K562 (cell line): ENCODE measurements around the gene LCNL1. TPM values are rescaled to one million over a fixed set of nuclear protein-coding genes. Genes with fewer than 3 reads are reported as not detected.

Source experiments
- ATAC-seq: fragments of 200-7000 bp; cut with Tn5 transposase; 3 replicates; pipeline ENCODE4 v1.9.1; 2020; ENCODE audit warnings: moderate library complexity
- BruUV-seq: library from RNA; stranded (reverse); fragments of 400-500 nt; replicated peaks from 2 replicates; lab custom pipeline; 2021; lab: Mats Ljungman, UMichigan
- CTCF ChIA-PET: fragments of 300-600 bp; formaldehyde crosslinking; extraction: SDS; loops from one replicate; lab custom pipeline; 2021; ENCODE audit warnings: low intra/inter-chr PET ratio; lab: Yijun Ruan, JAX
- POLR2A ChIA-PET: fragments of 300-600, 350-650 bp; sonication (Branson Sonifier 250); formaldehyde crosslinking; extraction: SDS; loops from one replicate; lab custom pipeline; 2021; ENCODE audit warnings: antibody characterized with exemption, inconsistent platforms; lab: Yijun Ruan, JAX
- DNase-seq, 4 experiments: peaks; one replicate each; pipeline versions ENCODE4 v3.0.0 to v3.0.0-alpha.2; 2011 to 2018; ENCODE audit warnings: low spot score in 3 of 4, mixed read lengths in 3 of 4; ENCODE audit errors: extremely low read depth in 1 of 4
- FAIRE-seq: peaks from 2 replicates; lab custom pipeline; 2011; peaks lifted over from hg19 to GRCh38; lab: Jason Lieb, UNC
- H2AFZ ChIP-seq: 2 replicates; pipeline ENCODE4 v1.6.0; 2011; ENCODE audit warnings: low read depth, low read length, control low read depth, inconsistent platforms
- H3K27ac ChIP-seq: fragments of 200-600 bp; 3 replicates; pipeline ENCODE4 v1.8.0; 2011; ENCODE audit warnings: low read depth, mild to moderate bottlenecking, control low read depth, inconsistent platforms, low read length, moderate library complexity, mixed read lengths; ENCODE audit errors: extremely low read depth
- H3K27me3 ChIP-seq, 2 experiments: fragments of 300-600 bp in 1 of 2; 2 replicates in 1 of 2; 3 replicates in 1 of 2; pipeline versions ENCODE4 v1.6.0 to v1.8.0; 2011; ENCODE audit warnings: inconsistent platforms in 2 of 2, low read length in 2 of 2, mild to moderate bottlenecking in 1 of 2, mixed read lengths in 1 of 2, moderate library complexity in 1 of 2; ENCODE audit not compliant: control insufficient read depth in 2 of 2, insufficient read depth in 2 of 2
- H3K36me3 ChIP-seq: fragments of 300-600 bp; 3 replicates; pipeline ENCODE4 v1.8.0; 2011; ENCODE audit warnings: mild to moderate bottlenecking, low read length, inconsistent platforms; ENCODE audit not compliant: control insufficient read depth, insufficient read depth
- H3K4me1 ChIP-seq, 2 experiments: fragments of 200-600 bp in 1 of 2; replicated peaks in 1 of 2; 2 replicates in 1 of 2; 3 replicates in 1 of 2; pipeline versions ENCODE4 v1.5.1 to v1.8.0; 2011; ENCODE audit warnings: inconsistent platforms in 2 of 2, low read length in 2 of 2, mild to moderate bottlenecking in 1 of 2, mixed read lengths in 1 of 2, moderate library complexity in 1 of 2; ENCODE audit not compliant: control insufficient read depth in 2 of 2, insufficient read depth in 2 of 2
- H3K4me2 ChIP-seq: 2 replicates; pipeline ENCODE4 v1.6.1; 2011; ENCODE audit warnings: low read length, control low read depth, inconsistent platforms, mixed read lengths; ENCODE audit not compliant: insufficient read depth
- H3K4me3 ChIP-seq: fragments of 200-600 bp; sonication (generic), shearing (Covaris generic); 2 replicates; pipeline ENCODE4 v1.5.1; 2016; ENCODE audit warnings: control low read depth, inconsistent platforms
- H3K79me2 ChIP-seq: fragments of 200-600 bp; 3 replicates; pipeline ENCODE4 v1.8.0; 2011; ENCODE audit warnings: low read length, inconsistent platforms; ENCODE audit not compliant: control insufficient read depth, insufficient read depth
- H3K9ac ChIP-seq, 2 experiments: 2 replicates each; pipeline versions ENCODE4 v1.6.0 to v1.6.1; 2011; ENCODE audit warnings: low read depth in 2 of 2, low read length in 2 of 2, control low read depth in 1 of 2, inconsistent platforms in 1 of 2, mild to moderate bottlenecking in 1 of 2, mixed read lengths in 1 of 2; ENCODE audit not compliant: insufficient read depth in 1 of 2
- H3K9me1 ChIP-seq: one replicate; pipeline ENCODE4 v1.6.0; 2011; ENCODE audit warnings: inconsistent platforms, mild to moderate bottlenecking, low read length, moderate library complexity; ENCODE audit not compliant: control insufficient read depth, insufficient read depth
- H3K9me3 ChIP-seq: replicated peaks from 2 replicates; pipeline ENCODE4 v1.5.1; 2011; ENCODE audit warnings: low read depth, low read length, inconsistent platforms; ENCODE audit not compliant: control insufficient read depth, insufficient read depth
- H4K20me1 ChIP-seq: replicated peaks from 2 replicates; pipeline ENCODE4 v1.6.1; 2011; ENCODE audit warnings: low read length, inconsistent platforms, mixed read lengths; ENCODE audit not compliant: control insufficient read depth, insufficient read depth
- DIDO1 ChIP-seq: fragments of 450-650 bp; IDR thresholded peaks from 2 replicates; pipeline ENCODE4 v1.6.1; 2016; ENCODE audit warnings: low read depth, missing biosample characterization, missing genetic modification characterization
- PURB ChIP-seq: sonication (generic); formaldehyde crosslinking; IDR thresholded peaks from 2 replicates; pipeline ENCODE4 v1.9.0; 2021; ENCODE audit warnings: low read depth, mild to moderate bottlenecking, missing genetic modification reagents
- RAD51 ChIP-seq: fragments of 450-650 bp; IDR thresholded peaks from 2 replicates; pipeline ENCODE4 v1.7.1; 2016; ENCODE audit warnings: low read depth, mild to moderate bottlenecking, borderline replicate concordance
- SIRT6 ChIP-seq: IDR thresholded peaks from one replicate; pipeline ENCODE4 v1.6.1; 2012; ENCODE audit warnings: low read depth, mild to moderate bottlenecking, control low read depth, inconsistent platforms, low read length, moderate library complexity
- SP1 ChIP-seq: sonication (generic); formaldehyde crosslinking; IDR thresholded peaks from 2 replicates; pipeline ENCODE4 v1.8.1; 2022; ENCODE audit warnings: mild to moderate bottlenecking, missing genetic modification reagents
- WGBS: fragments of 100-300 bp; shearing (Covaris generic); methylation state at CpG from one replicate; pipeline ENCODE4 v1.1.6; 2016; ENCODE audit warnings: low coverage, mixed read lengths; ENCODE audit not compliant: insufficient coverage; ENCODE audit errors: missing lambda C conversion rate; 5-methylcytosine and 5-hydroxymethylcytosine counted together
- in situ Hi-C: fragments of 300-500 bp; cut with MboI; formaldehyde crosslinking; loops from 4 replicates; pipeline ENCODE4 v1.15.0; 2018; ENCODE audit warnings: inconsistent platforms, mixed read lengths
- intact Hi-C: fragments of 100-400 bp; cut with micrococcal nuclease; formaldehyde crosslinking; loops from 2 replicates; pipeline ENCODE4 v1.14.2; 2022
- polyA plus RNA-seq, 8 experiments: library from polyadenylated mRNA; depleted of rRNA in 4 of 8; stranded (reverse) in 5 of 8; unstranded in 3 of 8; fragments of >200 nt; fragmentation: Nextera tagmentation in 2 of 8; fragmentation: Illumina TruSeq in 1 of 8; extraction: Ambion mirVana in 2 of 8; extraction: Trizol in 1 of 8; gene quantifications; 2 replicates each; pipeline versions ENCODE4 v1.2.1 to v1.2.3, GENCODE V29; 2011 to 2014; ENCODE audit warnings: inconsistent platforms in 1 of 8, missing spikeins in 1 of 8
- total RNA-seq, 7 experiments: library from RNA; depleted of rRNA in 6 of 7; stranded (reverse); fragments of >200 nt in 6 of 7; fragmentation: Illumina TruSeq in 2 of 7; extraction: Trizol in 2 of 7; gene quantifications; 2 replicates each; pipeline versions ENCODE4 v1.2.1 to v1.2.3, GENCODE V29; 2011 to 2021; ENCODE audit warnings: low replicate concordance in 1 of 7

LCNL1 gene
- total and polyA plus RNA-seq, 9 of the 15 experiments (the other 6 are each of a cell fraction or from before 2014, with no cell fraction given) = 0.04 to 0.16 (median 0.04) TPM; not detected in 4

GRCh38 chr9:137006116-137007003 lies 23.6 kb downstream of the LCNL1 start:
- BruUV-seq = no TSS peak
- H3K79me2 ChIP-seq = no peaks in the 10 kb centered on the region
- ChIA-PET CTCF (no interaction called here), POLR2A (interaction anchor here (0.6 kb wide), 3 partner anchors 183 to 306 kb away, joined by 3 read pairs; no protein-coding TSS in a partner anchor)
- intact Hi-C loops (no loop called here), in situ Hi-C loops (no loop called here)
- 47% methylated on average over 24 of the region's 24 CpGs for WGBS
- peak overlapping the region in 1 of 2 experiments; percentile 1; a peak in 2 of 4 replicates for H3K9ac ChIP-seq
- no peak overlapping the region for H3K27ac ChIP-seq
- H3K36me3 ChIP-seq = no peaks in the 10 kb centered on the region
- TF ChIP-seq SIRT6 = no peak
- no peak for TF ChIP-seq DIDO1 (tag)
- no peak for TF ChIP-seq SP1 (CRISPR knock-in tag)
- no peak for TF ChIP-seq PURB
- TF ChIP-seq RAD51 = no peak
- H3K4me3 ChIP-seq = no peak overlapping the region
- H3K27me3 ChIP-seq = no peaks in the 10 kb centered on the region
- DNase-seq = no peak
- no peak for FAIRE-seq
- H3K4me2 ChIP-seq = no peak overlapping the region
- no peak overlapping the region for H2AFZ ChIP-seq
- H3K9me1 ChIP-seq = no peaks in the 10 kb centered on the region
- no peaks in the 10 kb centered on the region for H4K20me1 ChIP-seq
- peaks cover 0 to 52% of the 10 kb centered on the region in 2 experiments; a peak in 2 of 5 replicates for H3K4me1 ChIP-seq
- H3K9me3 ChIP-seq = 0 out of 2 replicates have a peak, but pooled peaks cover 1% of the 10 kb centered on the region
- no peak for ATAC-seq
